Activated CD4-positive, alpha-beta T cell treated with anti-CD3 and anti-CD28 coated beads, Interleukin-2, amount 10 ng/mL, durations not matched to agents 7 days and 5 days (primary cell): ENCODE measurements around the gene TIMM13. TPM values are rescaled to one million over a fixed set of nuclear protein-coding genes. Genes with fewer than 3 reads are reported as not detected.
"Not testable (repeated sequence)": the region's sequence is repeated elsewhere in the genome, so short reads cannot be mapped to it uniquely, and the experiment has no call there.

ENCODE experiments used
- CTCF ChIA-PET: fragments of 350-600 bp; sonication (Branson Sonifier 250); formaldehyde crosslinking; loops from one replicate; lab custom pipeline; 2021; ENCODE audit warnings: antibody characterized with exemption; lab: Charles Lee
- POLR2A ChIA-PET: fragments of 350-600 bp; sonication (Branson Sonifier 250); formaldehyde crosslinking; loops from one replicate; lab custom pipeline; 2021; ENCODE audit warnings: antibody characterized with exemption; lab: Charles Lee
- DNase-seq: peaks from one replicate; pipeline ENCODE4 v3.0.0-alpha.2; 2020
- H3K27ac Mint-ChIP-seq: one replicate; pipeline ENCODE4 v1.8.0; 2021; ENCODE audit warnings: mild to moderate bottlenecking, moderate library complexity, mixed read lengths
- H3K27me3 Mint-ChIP-seq: one replicate; pipeline ENCODE4 v1.8.0; 2021; ENCODE audit warnings: mixed read lengths
- H3K36me3 Mint-ChIP-seq: one replicate; pipeline ENCODE4 v1.8.0; 2021; ENCODE audit warnings: low read depth, mixed read lengths
- H3K4me1 Mint-ChIP-seq: one replicate; pipeline ENCODE4 v1.8.0; 2021; ENCODE audit warnings: mixed read lengths
- H3K4me3 Mint-ChIP-seq: one replicate; pipeline ENCODE4 v1.8.0; 2021; ENCODE audit warnings: mild to moderate bottlenecking, moderate library complexity, mixed read lengths
- H3K9me3 Mint-ChIP-seq: one replicate; pipeline ENCODE4 v1.8.0; 2021; ENCODE audit warnings: mixed read lengths
- total RNA-seq, 2 experiments: library from RNA; stranded (reverse); gene quantifications; one replicate each; pipeline ENCODE4 v1.2.3, GENCODE V29; 2021

The TIMM13 gene
- total RNA-seq, 2 experiments from 2014 or later = 49.0 to 66.4 TPM

DNA sequence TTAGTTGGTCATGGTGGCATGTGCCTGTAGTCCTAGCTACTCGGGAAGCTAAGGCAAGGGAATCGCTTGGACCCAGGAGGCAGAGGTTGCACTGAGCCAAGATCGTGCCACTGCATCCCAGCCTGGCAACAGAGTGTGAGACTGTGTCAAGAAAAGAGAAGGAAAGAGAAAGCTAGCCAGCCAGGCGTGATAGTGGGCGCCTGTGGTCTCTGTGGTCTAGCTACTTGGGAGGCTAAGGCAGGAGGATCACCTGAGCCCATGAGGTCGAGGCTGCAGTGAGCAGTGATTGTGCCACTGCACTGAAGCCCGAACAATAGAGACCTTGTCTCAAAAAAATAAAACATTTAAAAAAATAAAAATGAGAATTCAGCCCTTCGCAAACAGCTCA, 33.3 kb downstream of the TIMM13 start:
- peaks cover 16% of the 10 kb centered on the region for H3K4me1 Mint-ChIP-seq
- no peak overlapping the region for H3K27ac Mint-ChIP-seq
- CTCF ChIA-PET = interaction anchor here (0.6 to 1.3 kb wide), 5 partner anchors 12 to 466 kb away, joined by 3 to 4 read pairs (median 4); partner anchors contain the start of gene TIMM13
- POLR2A ChIA-PET = no interaction called here
- H3K27me3 Mint-ChIP-seq = peaks cover 13% of the 10 kb centered on the region
- no peak for DNase-seq
- no peaks in the 10 kb centered on the region for H3K36me3 Mint-ChIP-seq
- H3K9me3 Mint-ChIP-seq = no peaks in the 10 kb centered on the region
- H3K4me3 Mint-ChIP-seq = no peak overlapping the region

DNA sequence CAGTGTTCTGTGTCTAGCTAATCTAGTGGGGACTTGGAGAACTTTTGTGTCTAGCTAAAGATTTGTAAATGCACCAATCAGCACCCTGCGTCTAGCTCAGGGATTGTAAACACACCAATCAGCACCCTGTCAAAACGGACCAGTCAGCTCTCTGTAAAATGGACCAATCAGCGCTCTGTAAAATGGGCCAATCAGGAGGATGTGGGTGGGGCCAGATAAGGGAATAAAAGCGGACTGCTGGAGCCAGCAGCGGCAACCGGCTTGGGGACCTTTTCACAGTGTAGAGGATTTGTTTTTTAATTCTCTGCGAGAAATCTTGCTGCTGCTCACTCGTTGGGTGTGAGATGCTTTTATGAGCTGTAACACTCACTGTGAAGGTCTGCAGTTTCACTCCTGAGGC, 34.5 kb downstream of the TIMM13 start:
- H3K36me3 Mint-ChIP-seq, H3K9me3 Mint-ChIP-seq, POLR2A ChIA-PET, H3K4me3 Mint-ChIP-seq, H3K27ac Mint-ChIP-seq: not testable (repeated sequence)
- Mint-ChIP-seq H3K27me3 (peaks cover 13% of the 10 kb centered on the region), H3K4me1 (peaks cover 16% of the 10 kb centered on the region)
- CTCF ChIA-PET = interaction anchor here (0.6 to 1.9 kb wide), 7 partner anchors 8 to 308 kb away, joined by 3 to 5 read pairs (median 4); no protein-coding TSS in a partner anchor
- DNase-seq = peak; percentile 12

DNA sequence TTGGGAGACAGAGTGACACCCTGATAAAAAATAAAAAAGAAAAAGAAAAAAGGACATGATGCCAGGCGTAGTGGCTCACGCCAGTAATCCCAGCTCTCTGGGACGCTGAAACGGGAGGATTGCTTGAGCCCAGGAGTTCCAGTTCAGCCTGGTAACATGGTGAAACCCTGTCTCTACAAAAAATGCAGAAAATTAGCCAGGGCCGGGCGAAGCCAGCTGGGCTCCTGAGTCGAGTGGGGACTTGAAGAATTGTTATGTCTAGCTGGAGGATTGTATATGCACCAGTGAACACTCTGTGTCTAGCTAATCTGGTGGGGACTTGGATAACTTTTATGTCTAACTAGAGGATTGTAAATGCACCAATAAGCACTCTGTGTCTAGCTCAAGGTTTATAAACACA, 35.0 kb downstream of the TIMM13 start:
- no peak for DNase-seq
- Mint-ChIP-seq H3K27me3 (peaks cover 15% of the 10 kb centered on the region), H3K4me1 (peaks cover 16% of the 10 kb centered on the region), H3K36me3 (no peaks in the 10 kb centered on the region), H3K9me3 (no peaks in the 10 kb centered on the region), H3K27ac (no peak overlapping the region), H3K4me3 (no peak overlapping the region)
- CTCF ChIA-PET = interaction anchor here (0.6 to 1.9 kb wide), 7 partner anchors 7 to 307 kb away, joined by 3 to 5 read pairs (median 4); no protein-coding TSS in a partner anchor
- POLR2A ChIA-PET = no interaction called here

DNA sequence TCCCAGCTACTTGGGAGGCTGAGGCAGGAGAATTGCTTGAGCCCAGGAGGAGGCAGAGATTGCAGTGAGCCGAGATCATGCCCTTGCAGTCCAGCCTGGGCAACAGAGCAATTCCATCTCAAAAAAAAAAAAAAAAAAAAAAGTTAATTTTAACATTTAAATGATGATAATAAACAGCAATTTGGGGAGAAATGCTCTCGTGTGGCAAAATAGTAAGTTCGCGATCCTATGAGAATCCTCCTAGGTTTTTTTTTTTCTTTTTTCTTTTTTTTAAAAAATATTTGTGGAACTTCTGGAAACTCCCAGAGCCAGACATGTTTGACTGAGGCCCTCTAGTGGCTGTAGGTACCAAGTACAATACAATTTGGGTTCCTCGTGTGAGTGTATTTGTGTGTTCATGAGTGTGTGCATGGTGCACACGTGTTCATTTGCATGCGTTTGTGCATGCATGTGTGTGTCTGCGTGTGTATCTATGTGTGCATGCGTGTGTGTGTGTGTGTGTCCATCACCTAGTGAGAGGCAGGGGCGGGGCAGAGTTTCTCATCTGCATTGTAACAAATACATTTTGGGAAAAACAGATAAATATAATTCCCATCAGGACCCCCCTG, 36.2 kb downstream of the TIMM13 start:
- CTCF ChIA-PET = interaction anchor here (0.6 to 1.9 kb wide), 6 partner anchors 8 to 446 kb away, joined by 3 to 5 read pairs (median 3); no protein-coding TSS in a partner anchor
- no peaks in the 10 kb centered on the region for H3K9me3 Mint-ChIP-seq
- no peak overlapping the region for H3K27ac Mint-ChIP-seq
- peaks cover 15% of the 10 kb centered on the region for H3K27me3 Mint-ChIP-seq
- POLR2A ChIA-PET = no interaction called here
- no peaks in the 10 kb centered on the region for H3K36me3 Mint-ChIP-seq
- peak; percentile 67 for DNase-seq
- H3K4me1 Mint-ChIP-seq = peaks cover 16% of the 10 kb centered on the region
- no peak overlapping the region for H3K4me3 Mint-ChIP-seq

DNA sequence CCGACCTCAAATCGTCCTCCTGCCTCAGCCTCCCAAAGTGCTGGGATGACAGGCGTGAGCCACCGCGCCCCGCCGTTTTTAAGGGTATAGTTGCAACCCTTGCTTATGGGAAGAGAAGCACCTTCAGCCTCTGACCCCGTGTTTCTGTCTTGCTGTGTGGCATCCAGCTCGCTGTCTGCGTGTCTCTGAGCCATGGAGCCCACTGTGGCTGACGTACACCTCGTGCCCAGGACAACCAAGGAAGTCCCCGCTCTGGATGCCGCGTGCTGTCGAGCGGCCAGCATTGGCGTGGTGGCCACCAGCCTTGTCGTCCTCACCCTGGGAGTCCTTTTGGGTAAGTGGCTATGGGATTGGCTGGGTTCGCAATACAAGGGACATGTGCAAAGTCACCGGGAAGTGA, 37.8 kb downstream of the TIMM13 start:
- Mint-ChIP-seq H3K4me3 (no peak overlapping the region), H3K27me3 (peaks cover 15% of the 10 kb centered on the region), H3K27ac (no peak overlapping the region), H3K9me3 (no peaks in the 10 kb centered on the region), H3K4me1 (peaks cover 16% of the 10 kb centered on the region), H3K36me3 (no peaks in the 10 kb centered on the region)
- CTCF ChIA-PET = interaction anchor here (0.6 kb wide), 1 partner anchor 231 kb away, joined by 3 read pairs; no protein-coding TSS in a partner anchor
- no peak for DNase-seq
- POLR2A ChIA-PET = no interaction called here

DNA sequence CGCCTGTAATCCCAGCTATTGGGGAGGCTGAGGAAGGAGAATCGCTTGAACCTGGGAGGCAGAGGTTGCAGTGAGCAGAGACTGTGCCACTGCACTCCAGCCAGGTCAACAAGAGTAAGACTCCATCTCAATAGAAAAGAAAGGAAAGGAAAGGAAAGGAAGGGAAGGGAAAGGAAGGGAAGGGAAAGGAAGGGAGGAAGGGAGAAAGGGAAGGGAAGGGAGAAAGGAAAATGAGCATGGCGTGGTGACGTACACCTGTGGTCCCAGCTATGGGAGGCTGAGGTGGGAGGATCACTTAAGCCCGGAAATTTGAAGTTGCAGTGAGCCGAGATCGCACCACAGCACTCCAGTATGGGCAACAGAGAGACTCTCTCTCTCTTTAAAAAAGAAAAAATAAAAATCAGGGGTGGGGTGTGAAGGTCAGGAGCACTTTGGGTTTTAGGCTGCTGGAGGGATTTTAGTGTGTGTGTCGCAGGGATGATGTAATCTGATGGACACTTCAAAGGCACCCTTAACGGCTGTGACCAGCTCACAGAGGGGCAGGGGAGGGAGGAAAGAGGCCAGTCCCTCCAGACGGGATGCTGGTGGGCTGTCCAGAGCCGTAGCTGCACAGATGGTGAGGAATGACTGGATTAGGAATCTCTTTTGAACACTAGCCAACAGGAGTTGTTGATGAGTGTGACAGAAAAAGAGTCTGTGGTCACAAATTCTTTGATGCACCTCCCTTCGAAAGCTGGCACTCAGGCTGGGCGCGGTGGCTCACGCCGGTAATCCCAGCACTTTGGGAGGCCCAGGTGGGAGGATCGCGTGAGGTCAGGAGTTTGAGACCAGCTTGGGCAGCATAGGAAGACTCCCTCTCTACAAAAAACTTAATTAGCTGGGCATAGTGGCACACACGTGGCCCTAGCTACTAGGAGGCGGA, 39.8 kb downstream of the TIMM13 start:
- DNase-seq = no peak
- Mint-ChIP-seq H3K9me3 (peaks cover 1% of the 10 kb centered on the region), H3K36me3 (no peaks in the 10 kb centered on the region), H3K27me3 (peaks cover 6% of the 10 kb centered on the region), H3K4me1 (peaks cover 5% of the 10 kb centered on the region), H3K27ac (no peak overlapping the region), H3K4me3 (no peak overlapping the region)
- CTCF ChIA-PET = interaction anchor here (0.8 to 1.1 kb wide), 2 partner anchors 68 to 213 kb away, joined by 3 read pairs; no protein-coding TSS in a partner anchor
- POLR2A ChIA-PET = interaction anchor here (0.6 to 0.7 kb wide), 2 partner anchors 99 to 102 kb away, joined by 3 read pairs; no protein-coding TSS in a partner anchor

DNA sequence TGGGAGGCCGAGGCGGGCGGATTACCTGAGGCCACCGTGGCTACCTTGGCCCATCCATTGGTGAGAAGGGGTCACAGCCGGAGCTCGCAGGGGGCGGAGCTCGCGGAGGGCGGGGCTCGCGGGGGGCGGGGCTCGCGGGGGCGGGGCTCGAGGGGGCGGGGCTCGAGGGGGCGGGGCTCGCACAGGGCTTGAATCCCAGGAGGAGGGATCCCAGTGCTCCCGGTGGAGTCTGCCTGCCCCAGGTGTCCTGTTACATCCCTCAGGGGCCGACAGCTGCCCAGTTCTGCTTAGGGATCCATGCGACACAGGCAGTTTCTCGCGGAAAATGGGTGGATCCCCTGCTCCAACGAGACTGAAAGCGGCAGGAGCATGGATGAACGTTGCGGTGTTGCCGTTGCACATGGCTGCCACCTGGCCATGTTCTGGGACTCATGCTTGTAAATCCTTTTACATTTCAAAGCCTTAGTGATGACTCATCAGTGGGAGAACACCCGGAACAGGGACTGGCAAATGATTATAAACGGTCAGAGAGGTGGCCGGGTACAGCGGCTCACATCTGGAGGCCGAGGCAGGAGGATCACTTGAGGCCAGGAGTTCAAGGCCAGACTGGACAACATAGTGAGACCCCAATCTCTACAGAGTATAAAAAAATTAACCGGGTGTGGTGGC, 42.2 kb downstream of the TIMM13 start:
- DNase-seq = no peak
- ChIA-PET POLR2A (no interaction called here), CTCF (interaction anchor here (0.7 to 0.8 kb wide), 2 partner anchors 8 to 226 kb away, joined by 3 to 4 read pairs; no protein-coding TSS in a partner anchor)
- Mint-ChIP-seq H3K27ac (no peak overlapping the region), H3K4me1 (peaks cover 2% of the 10 kb centered on the region), H3K9me3 (peaks cover 9% of the 10 kb centered on the region), H3K36me3 (no peaks in the 10 kb centered on the region), H3K27me3 (peaks cover 2% of the 10 kb centered on the region), H3K4me3 (no peak overlapping the region)

DNA sequence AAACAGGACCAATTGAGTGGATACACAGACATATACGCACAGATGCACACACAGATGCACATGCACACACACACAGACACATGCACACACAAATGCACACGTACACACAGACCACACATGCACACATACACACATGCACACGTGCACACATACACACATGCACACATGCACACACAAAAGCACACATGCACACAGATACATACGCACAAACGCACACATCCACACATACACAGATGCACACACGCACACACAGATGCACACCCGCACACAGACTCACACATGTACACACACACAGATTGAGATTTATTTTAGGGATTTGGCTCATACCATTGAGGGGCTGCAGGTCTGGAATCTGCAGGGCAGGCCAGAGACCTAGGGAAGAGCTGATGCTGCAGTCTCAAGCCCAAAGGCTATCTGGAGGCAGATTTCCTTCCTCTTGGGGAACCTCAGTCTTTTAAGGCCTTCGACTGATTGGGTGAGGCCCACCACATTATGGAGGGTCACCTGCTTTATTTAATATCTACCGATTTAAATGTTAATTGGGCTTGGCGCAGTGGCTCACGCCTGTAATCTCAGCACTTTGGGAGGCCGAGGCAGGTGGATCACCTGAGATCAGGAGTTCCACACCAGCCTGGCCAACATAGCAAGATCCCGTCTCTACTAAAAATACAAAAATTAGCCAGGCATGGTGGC, 44.7 kb downstream of the TIMM13 start:
- no peak for DNase-seq
- H3K4me3 Mint-ChIP-seq = no peak overlapping the region
- H3K27ac Mint-ChIP-seq = peak overlapping the region; percentile 76
- POLR2A ChIA-PET = no interaction called here
- peaks cover 1% of the 10 kb centered on the region for H3K27me3 Mint-ChIP-seq
- H3K36me3 Mint-ChIP-seq = peaks cover 6% of the 10 kb centered on the region
- CTCF ChIA-PET = interaction anchor here (1.4 kb wide), 1 partner anchor 9 kb away, joined by 3 read pairs; no protein-coding TSS in a partner anchor
- no peaks in the 10 kb centered on the region for H3K4me1 Mint-ChIP-seq
- H3K9me3 Mint-ChIP-seq = peaks cover 25% of the 10 kb centered on the region

DNA sequence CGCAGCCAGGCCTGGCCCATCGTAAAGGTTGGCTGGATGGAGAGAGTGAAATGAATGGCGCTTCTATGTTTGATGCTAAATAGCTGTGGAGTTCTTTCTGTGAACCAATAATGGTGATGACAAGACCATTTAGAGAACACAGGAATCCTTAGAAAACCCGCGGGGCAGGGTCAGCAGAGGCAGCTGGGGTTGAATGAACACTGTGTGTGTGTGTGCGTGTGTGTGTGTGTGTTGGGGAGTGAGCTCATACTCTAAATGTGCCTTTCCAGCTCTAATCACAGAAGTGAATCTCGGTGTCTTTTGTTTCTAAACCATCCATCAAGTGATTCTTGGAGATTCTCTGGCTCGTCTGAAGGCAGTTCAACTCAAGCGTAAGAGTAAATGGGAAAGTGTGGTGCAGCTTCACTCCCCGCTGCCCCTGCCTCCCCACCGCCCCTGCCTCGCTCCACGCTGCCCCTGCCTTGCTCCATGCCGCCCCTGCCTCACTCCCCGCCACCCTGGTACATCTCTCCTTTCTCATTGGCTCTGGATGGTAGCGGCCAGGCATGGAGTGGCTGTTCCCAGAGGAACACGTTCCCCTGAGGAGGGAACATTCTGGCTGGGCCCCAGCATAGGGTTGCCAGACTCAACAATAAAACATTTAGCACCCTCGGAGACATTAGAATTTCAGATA, 46.1 kb downstream of the TIMM13 start:
- no peaks in the 10 kb centered on the region for H3K4me1 Mint-ChIP-seq
- H3K36me3 Mint-ChIP-seq = peaks cover 6% of the 10 kb centered on the region
- H3K4me3 Mint-ChIP-seq = no peak overlapping the region
- H3K27me3 Mint-ChIP-seq = no peaks in the 10 kb centered on the region
- no peak overlapping the region for H3K27ac Mint-ChIP-seq
- CTCF ChIA-PET = interaction anchor here (0.8 kb wide), 1 partner anchor 12 kb away, joined by 3 read pairs; no protein-coding TSS in a partner anchor
- POLR2A ChIA-PET = no interaction called here
- H3K9me3 Mint-ChIP-seq = peaks cover 27% of the 10 kb centered on the region
- DNase-seq = no peak

DNA sequence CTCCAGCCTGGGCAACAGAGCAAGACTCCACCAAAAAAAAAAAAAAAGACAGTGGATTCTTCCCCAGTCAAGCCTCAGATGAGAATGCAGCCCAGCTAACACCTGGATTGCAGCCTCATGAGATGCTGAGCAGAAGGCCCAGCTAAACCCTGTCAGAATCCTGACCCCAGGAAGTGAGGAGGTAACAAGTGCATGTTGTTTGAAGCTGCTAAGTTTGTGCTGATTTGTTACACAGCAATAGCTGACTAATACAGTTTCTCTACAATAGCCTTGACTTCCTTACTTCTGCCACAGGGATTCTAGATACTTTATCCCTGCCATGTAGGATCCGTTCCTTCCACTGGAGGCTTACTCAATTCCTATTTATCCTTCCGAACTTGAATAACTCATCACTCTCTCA, 46.8 kb downstream of the TIMM13 start:
- Mint-ChIP-seq H3K4me1 (no peaks in the 10 kb centered on the region), H3K36me3 (peaks cover 6% of the 10 kb centered on the region), H3K9me3 (peaks cover 27% of the 10 kb centered on the region), H3K27ac (no peak overlapping the region), H3K4me3 (no peak overlapping the region), H3K27me3 (no peaks in the 10 kb centered on the region)
- ChIA-PET POLR2A (no interaction called here), CTCF (interaction anchor here (0.7 to 1.1 kb wide), 2 partner anchors 24 to 54 kb away, joined by 3 read pairs; no protein-coding TSS in a partner anchor)
- no peak for DNase-seq

DNA sequence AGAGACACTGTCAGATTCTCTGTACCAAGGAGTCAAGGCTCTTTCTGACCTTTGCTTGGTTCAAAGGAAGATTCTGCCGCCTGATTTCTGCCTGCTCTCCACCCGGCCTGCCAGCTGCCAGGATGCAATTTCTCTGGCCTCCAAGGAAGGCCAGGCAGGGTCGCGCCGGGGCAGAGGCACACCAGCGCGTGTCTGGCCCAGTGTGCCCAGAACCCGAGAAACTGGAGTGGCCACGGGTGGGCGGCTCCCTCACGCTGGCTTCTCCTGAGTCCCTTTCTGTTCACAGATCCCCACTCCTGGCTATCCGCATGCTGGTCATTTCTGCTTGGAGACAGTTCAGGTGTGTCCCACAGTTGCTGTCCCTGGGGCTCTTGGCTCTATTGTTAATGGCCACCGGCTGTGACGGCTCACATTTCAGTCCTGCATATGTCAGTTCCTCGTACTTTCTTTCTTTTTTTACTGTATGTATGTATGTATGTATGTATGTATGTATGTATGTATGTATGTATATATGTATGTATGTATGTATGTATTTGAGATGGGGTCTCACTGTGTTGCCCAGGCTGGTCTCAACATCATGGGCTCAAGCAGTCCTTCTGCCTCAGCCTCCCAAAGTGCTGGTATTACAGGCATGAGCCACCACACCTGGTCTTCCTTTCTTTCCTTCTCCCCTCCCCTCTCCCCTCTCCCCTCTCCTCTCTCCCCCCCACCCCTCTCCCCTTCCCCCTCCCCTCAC, 50.4 kb downstream of the TIMM13 start:
- no peaks in the 10 kb centered on the region for H3K4me1 Mint-ChIP-seq
- no peak overlapping the region for H3K4me3 Mint-ChIP-seq
- H3K36me3 Mint-ChIP-seq = peaks cover 6% of the 10 kb centered on the region
- no peaks in the 10 kb centered on the region for H3K27me3 Mint-ChIP-seq
- CTCF ChIA-PET = no interaction called here
- peak overlapping the region; percentile 50 for H3K27ac Mint-ChIP-seq
- H3K9me3 Mint-ChIP-seq = peaks cover 23% of the 10 kb centered on the region
- POLR2A ChIA-PET = no interaction called here
- DNase-seq = no peak
